ENCODE results near the gene SERTAD3. TPM values are rescaled to one million over a fixed set of nuclear protein-coding genes. Genes with fewer than 3 reads are reported as not detected.
A peak's percentile ranks its signal among the peaks of the same experiment; 100 is the strongest.

Gene SERTAD3
- total RNA-seq, 1 donor from 2014 or later, result 15.3 TPM

GRCh38 chr19:40422748-40423566, 21.2 kb downstream of the SERTAD3 start:
- H3K27me3 Mint-ChIP-seq (ENCODE audit: insufficient read depth, low read depth), result peaks cover 13% of the 10 kb centered on the region
- H2AFZ ChIP-seq (replicated peaks), result no peak overlapping the region
- peaks cover 11% of the 10 kb centered on the region for H3K4me1 ChIP-seq
- H3K36me3 ChIP-seq, result no peaks in the 10 kb centered on the region
- H3K27me3 ChIP-seq, result no peaks in the 10 kb centered on the region
- no peak overlapping the region for H3K9ac ChIP-seq
- H3K9me3 Mint-ChIP-seq, result no peaks in the 10 kb centered on the region
- peaks cover 27% of the 10 kb centered on the region for H3K4me1 Mint-ChIP-seq
- H3K4me3 ChIP-seq, result no peak overlapping the region
- H3K4me2 ChIP-seq, result no peak overlapping the region
- DNase-seq (ENCODE audit: low spot score), result no peak
- H3K79me2 ChIP-seq (ENCODE audit: low read depth), result peaks cover 7% of the 10 kb centered on the region
- H3K27ac Mint-ChIP-seq, result no peak overlapping the region
- no peaks in the 10 kb centered on the region for H4K20me1 ChIP-seq (ENCODE audit: low read depth)
- TF ChIP-seq CTCF (IDR thresholded peaks at IDR 0.05), result no peak
- peaks cover 47% of the 10 kb centered on the region for H3F3A ChIP-seq (ENCODE audit: low read depth)
- H3K4me3 Mint-ChIP-seq, result peak overlapping the region; percentile 80
- no peak overlapping the region for H3K27ac ChIP-seq
- no peaks in the 10 kb centered on the region for H3K36me3 Mint-ChIP-seq
- no peaks in the 10 kb centered on the region for H3K9me3 ChIP-seq (ENCODE audit: low read depth)

DNA sequence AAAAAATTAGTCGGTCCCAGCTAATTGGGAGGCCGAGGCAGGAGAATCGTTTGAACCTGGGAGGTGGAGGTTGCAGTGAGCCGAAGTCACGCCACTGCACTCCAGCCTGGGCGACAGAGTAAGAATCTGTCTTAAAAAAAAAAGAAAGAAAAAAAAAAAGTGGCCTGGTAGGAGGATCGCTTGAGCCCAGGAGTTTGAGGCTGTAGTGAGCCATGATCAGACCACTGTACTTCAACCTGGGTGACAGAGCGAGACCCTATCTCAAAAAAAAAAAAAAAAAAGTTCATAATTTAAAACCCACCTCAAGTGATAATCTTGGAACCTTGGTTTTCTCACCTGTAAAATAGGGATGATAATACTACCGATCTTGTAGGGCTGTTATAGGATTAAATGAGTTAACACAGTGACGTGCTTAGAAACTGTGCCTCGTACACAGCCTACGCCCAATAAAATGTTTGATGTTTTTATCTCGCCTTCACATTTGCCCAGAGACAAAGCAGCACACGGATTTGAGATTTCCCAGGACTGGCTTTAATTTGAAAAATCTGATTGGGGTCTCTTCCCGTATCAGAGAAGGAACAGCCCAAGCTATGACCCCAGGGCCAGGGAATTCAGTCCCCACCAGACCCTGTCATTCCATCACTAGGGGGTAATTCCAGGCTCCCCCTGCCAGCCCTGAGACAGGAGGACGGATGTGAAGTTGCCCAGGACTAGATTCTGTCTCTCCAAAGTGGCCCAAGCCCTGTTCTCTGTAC, 22.0 kb downstream of the SERTAD3 start:
- H3K4me3 Mint-ChIP-seq, result peak overlapping the region; percentile 80
- H3K27ac Mint-ChIP-seq, result peak overlapping the region; percentile 70
- peaks cover 7% of the 10 kb centered on the region for H3K79me2 ChIP-seq (ENCODE audit: low read depth)

More for the DNA sequence above, 22.0 kb downstream of the SERTAD3 start:
- Mint-ChIP-seq H3K36me3 (no peaks in the 10 kb centered on the region), H3K27me3 (ENCODE audit: insufficient read depth, low read depth) (peaks cover 11% of the 10 kb centered on the region), H3K4me1 (peaks cover 32% of the 10 kb centered on the region), H3K9me3 (no peaks in the 10 kb centered on the region)
- Histone ChIP-seq H4K20me1 (ENCODE audit: low read depth) (no peaks in the 10 kb centered on the region), H3K36me3 (no peaks in the 10 kb centered on the region), H3K4me1 (peaks cover 17% of the 10 kb centered on the region), H3K27ac (peak overlapping the region; percentile 88), H3K9me3 (ENCODE audit: low read depth) (no peaks in the 10 kb centered on the region), H3K4me2 (peak overlapping the region; percentile 89), H2AFZ (replicated peaks) (no peak overlapping the region), H3K27me3 (no peaks in the 10 kb centered on the region), H3F3A (ENCODE audit: low read depth) (peaks cover 47% of the 10 kb centered on the region), H3K9ac (no peak overlapping the region), H3K4me3 (no peak overlapping the region)
- no peak for DNase-seq (ENCODE audit: low spot score)
- TF ChIP-seq CTCF (IDR thresholded peaks at IDR 0.05), result no peak
- no peak for TF ChIP-seq EZH2 (IDR thresholded peaks at IDR 0.05)
- no peak for TF ChIP-seq EZH2phosphoT487 (IDR thresholded peaks at IDR 0.05)
